HCT116 (cell line): Measurements from ENCODE around the gene TM9SF2. TPM values are rescaled to one million over a fixed set of nuclear protein-coding genes. Genes with fewer than 3 reads are reported as not detected.

Experiments used
- ATAC-seq: fragments of 200-7000 bp; cut with Tn5 transposase; 2 replicates; pipeline ENCODE4 v1.9.1; 2020; ENCODE audit warnings: mild to moderate bottlenecking, moderate library complexity
- BruUV-seq: library from RNA; stranded (reverse); fragments of 400-500 nt; replicated peaks from 2 replicates; lab custom pipeline; 2021; lab: Mats Ljungman, UMichigan
- CTCF ChIA-PET: fragments of 300-600 bp; sonication (Branson Sonifier 250); formaldehyde crosslinking; loops from one replicate; lab custom pipeline; 2021; ENCODE audit warnings: antibody characterized with exemption; lab: Charles Lee
- POLR2A ChIA-PET: fragments of 300-600, 350-600 bp; sonication (Branson Sonifier 250); formaldehyde crosslinking; loops from one replicate; lab custom pipeline; 2021; ENCODE audit warnings: antibody characterized with exemption; lab: Charles Lee
- RAD21 ChIA-PET, 2 experiments: fragments of 300-600 bp; sonication (Branson Sonifier 250); formaldehyde crosslinking; loops; one replicate each; lab custom pipeline; 2023; ENCODE audit warnings: low total read pairs in 2 of 2; ENCODE audit not compliant: uncharacterized antibody in 2 of 2, unreplicated experiment in 2 of 2, low non-redundant PET in 1 of 2; lab: Charles Lee
- DNase-seq: peaks from one replicate; pipeline ENCODE4 v3.0.0-alpha.2; 2010; ENCODE audit warnings: low read depth, low spot score
- H2AFZ ChIP-seq: fragments of 200-600 bp; shearing (Covaris generic), sonication (generic); 2 replicates; pipeline ENCODE4 v1.6.1; 2017; ENCODE audit warnings: low read depth, mixed run types, mixed read lengths, antibody characterized with exemption, low read length; ENCODE audit not compliant: poor library complexity, severe bottlenecking
- H3K27ac ChIP-seq: 2 replicates; pipeline ENCODE4 v1.5.1; 2012; ENCODE audit warnings: low read depth, low read length
- H3K27me3 ChIP-seq: fragments of 200-600 bp; sonication (generic); 2 replicates; pipeline ENCODE4 v1.6.1; 2016; ENCODE audit warnings: mixed run types, low read length, mixed read lengths; ENCODE audit not compliant: insufficient read depth
- H3K36me3 ChIP-seq, 2 experiments: fragments of 200-500 bp in 1 of 2; fragments of 200-600 bp in 1 of 2; sonication (Bioruptor generic) in 1 of 2; sonication (generic) in 1 of 2; 2 replicates each; pipeline versions ENCODE4 v1.5.1 to v1.6.1; 2014 to 2016; ENCODE audit warnings: low read length in 2 of 2, inconsistent platforms in 1 of 2, mixed read lengths in 1 of 2, mixed run types in 1 of 2; ENCODE audit not compliant: insufficient read depth in 2 of 2, control insufficient read depth in 1 of 2
- H3K4me1 ChIP-seq, 2 experiments: fragments of 200-600 bp in 1 of 2; sonication (generic) in 1 of 2; 2 replicates each; pipeline versions ENCODE4 v1.5.1 to v1.6.1; 2012 to 2017; ENCODE audit warnings: low read length in 2 of 2, inconsistent platforms in 1 of 2, mild to moderate bottlenecking in 1 of 2, mixed read lengths in 1 of 2, mixed run types in 1 of 2, moderate library complexity in 1 of 2; ENCODE audit not compliant: insufficient read depth in 2 of 2, control insufficient read depth in 1 of 2
- H3K4me2 ChIP-seq: fragments of 200-600 bp; sonication (generic); 2 replicates; pipeline ENCODE4 v1.6.1; 2017; ENCODE audit warnings: mixed run types, low read length, mixed read lengths
- H3K4me3 ChIP-seq, 2 experiments: fragments of 200-600 bp in 1 of 2; sonication (generic) in 1 of 2; replicated peaks in 1 of 2; 2 replicates each; pipeline ENCODE4 v1.5.1; 2011 to 2016; ENCODE audit warnings: low read length in 2 of 2, control low read depth in 1 of 2, low read depth in 1 of 2, mild to moderate bottlenecking in 1 of 2, mixed read lengths in 1 of 2, mixed run types in 1 of 2
- H3K79me2 ChIP-seq: fragments of 200-600 bp; sonication (generic); 2 replicates; pipeline ENCODE4 v1.6.1; 2017; ENCODE audit warnings: mild to moderate bottlenecking, mixed run types, low read length, moderate library complexity, mixed read lengths; ENCODE audit not compliant: insufficient read depth
- H3K9ac ChIP-seq: fragments of 200-600 bp; sonication (generic); 2 replicates; pipeline ENCODE4 v1.6.1; 2016; ENCODE audit warnings: low read length, mixed read lengths
- H3K9me2 ChIP-seq: fragments of 200-600 bp; sonication (generic), shearing (Covaris generic); 2 replicates; pipeline ENCODE4 v1.6.1; 2017; ENCODE audit warnings: mixed run types, mild to moderate bottlenecking, moderate library complexity; ENCODE audit not compliant: insufficient read depth
- H3K9me3 ChIP-seq, 2 experiments: fragments of 200-500 bp in 1 of 2; fragments of 200-600 bp in 1 of 2; sonication (Bioruptor generic) in 1 of 2; sonication (generic) in 1 of 2; 2 replicates each; pipeline ENCODE4 v1.6.1; 2014 to 2017; ENCODE audit warnings: low read length in 2 of 2, mixed read lengths in 2 of 2, inconsistent platforms in 1 of 2, low read depth in 1 of 2, mild to moderate bottlenecking in 1 of 2, mixed run types in 1 of 2, moderate library complexity in 1 of 2; ENCODE audit not compliant: control insufficient read depth in 1 of 2, insufficient read depth in 1 of 2
- H4K20me1 ChIP-seq: fragments of 200-600 bp; sonication (generic), shearing (Covaris generic); 2 replicates; pipeline ENCODE4 v1.6.1; 2017; ENCODE audit warnings: mixed run types, mild to moderate bottlenecking, moderate library complexity; ENCODE audit not compliant: insufficient read depth
- MAX ChIP-seq: IDR thresholded peaks from 2 replicates; pipeline ENCODE4 v1.6.1; 2012
- POLR2A ChIP-seq: IDR thresholded peaks from 2 replicates; pipeline ENCODE4 v1.7.0; 2011; ENCODE audit warnings: borderline replicate concordance; ENCODE audit not compliant: insufficient read depth, insufficient read length; ENCODE audit errors: extremely low read depth
- SIN3A ChIP-seq: IDR thresholded peaks from 2 replicates; pipeline ENCODE4 v1.6.1; 2012; ENCODE audit warnings: low read depth
- SP1 ChIP-seq: IDR thresholded peaks from 2 replicates; pipeline ENCODE4 v1.6.1; 2012; ENCODE audit warnings: low read depth
- ZFX ChIP-seq: fragments of 450-650 bp; IDR thresholded peaks from 2 replicates; pipeline ENCODE4 v1.6.1; 2017
- intact Hi-C: fragments of 100-400 bp; cut with micrococcal nuclease; formaldehyde crosslinking; loops from 2 replicates; pipeline ENCODE4 v1.10.0; 2022
- total RNA-seq: library from RNA; stranded (reverse); gene quantifications from one replicate; pipeline ENCODE4 v1.2.1, GENCODE V29; 2021; ENCODE audit not compliant: unreplicated experiment

Gene TM9SF2
- total RNA-seq, 1 experiment from 2014 or later = 77.8 TPM

GRCh38 chr13:99540530-99540929 lies 39.3 kb downstream of the TM9SF2 start:
- no peaks in the 10 kb centered on the region for H3K4me1 ChIP-seq
- intact Hi-C loops = no loop called here
- 0 out of 2 replicates have a peak, but pooled peaks cover 4% of the 10 kb centered on the region for H4K20me1 ChIP-seq
- no peak overlapping the region for H3K27ac ChIP-seq
- no peaks in the 10 kb centered on the region for H3K9me3 ChIP-seq
- TF ChIP-seq MAX (no peak), SP1 (no peak), ZFX (no peak), POLR2A (no peak)
- H3K27me3 ChIP-seq = no peaks in the 10 kb centered on the region
- no peak overlapping the region for H2AFZ ChIP-seq
- CTCF ChIA-PET = interaction anchor here (0.7 kb wide), 1 partner anchor 154 kb away, joined by 3 read pairs; no protein-coding TSS in a partner anchor
- DNase-seq = no peak
- H3K9ac ChIP-seq = no peak overlapping the region
- RAD21 ChIA-PET = interaction anchor here in 1 of 2 experiments (0.5 kb wide), 1 partner anchor 440 kb away, joined by 3 read pairs; no protein-coding TSS in a partner anchor
- H3K79me2 ChIP-seq = peaks cover 5% of the 10 kb centered on the region; the same call in 1 of the 2 replicates
- ATAC-seq = no peak
- H3K9me2 ChIP-seq = no peaks in the 10 kb centered on the region
- BruUV-seq = no TSS peak
- H3K4me2 ChIP-seq = no peak overlapping the region
- peaks cover 8 to 31% of the 10 kb centered on the region in 2 experiments; a peak in 3 of 4 replicates for H3K36me3 ChIP-seq
- no peak overlapping the region for H3K4me3 ChIP-seq
- POLR2A ChIA-PET = no interaction called here

- ChIA-PET RAD21 (no interaction called here), POLR2A (no interaction called here), CTCF (no interaction called here)
- H3K4me2 ChIP-seq = no peak overlapping the region
- H3K4me3 ChIP-seq = no peak overlapping the region
- intact Hi-C loops = no loop called here
- no peaks in the 10 kb centered on the region for H3K9me2 ChIP-seq
- peaks cover 8 to 37% of the 10 kb centered on the region in 2 experiments; a peak in 3 of 4 replicates for H3K36me3 ChIP-seq
- no peaks in the 10 kb centered on the region for H3K27me3 ChIP-seq
- no peaks in the 10 kb centered on the region for H4K20me1 ChIP-seq
- no TSS peak for BruUV-seq
- DNase-seq (no peak), ATAC-seq (no peak)
- no peak overlapping the region for H3K9ac ChIP-seq
- H3K27ac ChIP-seq = no peak overlapping the region
- H3K4me1 ChIP-seq = no peaks in the 10 kb centered on the region
- H3K79me2 ChIP-seq = no peaks in the 10 kb centered on the region
- no peaks in the 10 kb centered on the region for H3K9me3 ChIP-seq
- no peak overlapping the region for H2AFZ ChIP-seq
- TF ChIP-seq SIN3A = no peak
Measured at GRCh38 chr13:99542788-99543406, 41.6 kb downstream of the TM9SF2 start.
